ENCODE results near the gene CLCA4.

DNA sequence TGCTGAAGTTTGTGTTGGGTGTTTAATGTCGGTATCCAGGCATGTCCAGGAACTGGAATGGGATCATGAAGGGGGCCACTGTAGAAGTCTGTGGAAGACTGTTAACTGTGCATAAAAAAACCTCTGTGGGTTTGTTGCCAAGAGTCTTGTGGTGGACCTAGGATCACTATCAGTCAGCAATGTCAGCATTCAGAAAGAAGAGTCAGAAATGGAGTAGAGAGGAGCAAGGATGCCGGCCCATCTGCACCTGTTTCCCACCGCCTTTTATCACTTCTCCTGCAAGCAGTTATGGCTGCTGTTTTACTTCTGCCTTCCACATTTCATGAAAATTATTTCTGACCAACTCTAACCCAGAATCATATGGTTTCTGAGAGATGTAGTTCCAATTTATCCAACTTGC lies 36.7 kb downstream of the CLCA4 start:
- TF ChIP-seq POLR2A (IDR thresholded peaks at IDR 0.05) (no peak), POLR2AphosphoS5 (IDR thresholded peaks at IDR 0.05) (no peak)
- TF ChIP-seq, protein P1, sequence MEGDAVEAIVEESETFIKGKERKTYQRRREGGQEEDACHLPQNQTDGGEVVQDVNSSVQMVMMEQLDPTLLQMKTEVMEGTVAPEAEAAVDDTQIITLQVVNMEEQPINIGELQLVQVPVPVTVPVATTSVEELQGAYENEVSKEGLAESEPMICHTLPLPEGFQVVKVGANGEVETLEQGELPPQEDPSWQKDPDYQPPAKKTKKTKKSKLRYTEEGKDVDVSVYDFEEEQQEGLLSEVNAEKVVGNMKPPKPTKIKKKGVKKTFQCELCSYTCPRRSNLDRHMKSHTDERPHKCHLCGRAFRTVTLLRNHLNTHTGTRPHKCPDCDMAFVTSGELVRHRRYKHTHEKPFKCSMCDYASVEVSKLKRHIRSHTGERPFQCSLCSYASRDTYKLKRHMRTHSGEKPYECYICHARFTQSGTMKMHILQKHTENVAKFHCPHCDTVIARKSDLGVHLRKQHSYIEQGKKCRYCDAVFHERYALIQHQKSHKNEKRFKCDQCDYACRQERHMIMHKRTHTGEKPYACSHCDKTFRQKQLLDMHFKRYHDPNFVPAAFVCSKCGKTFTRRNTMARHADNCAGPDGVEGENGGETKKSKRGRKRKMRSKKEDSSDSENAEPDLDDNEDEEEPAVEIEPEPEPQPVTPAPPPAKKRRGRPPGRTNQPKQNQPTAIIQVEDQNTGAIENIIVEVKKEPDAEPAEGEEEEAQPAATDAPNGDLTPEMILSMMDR (IDR thresholded peaks at IDR 0.05), result no peak

Data from upper lobe of left lung (tissue), 4 donors.